ENCODE measurements around the gene FMN2. TPM values are rescaled to one million over a fixed set of nuclear protein-coding genes. Genes with fewer than 3 reads are reported as not detected.

Gene FMN2
- total RNA-seq, 2 experiments from 2014 or later, result not detected

- ChIA-PET POLR2A (no interaction called here), CTCF (no interaction called here)
- H3K36me3 ChIP-seq (ENCODE audit: insufficient read depth, low read length), result no peaks in the 10 kb centered on the region
- no peaks in the 10 kb centered on the region for H3K27me3 ChIP-seq (ENCODE audit: control insufficient read depth in 1 of 2, insufficient read depth in 2 of 2, low read length in 2 of 2)
- H3K27ac Mint-ChIP-seq, result no peak overlapping the region
- H3K36me3 Mint-ChIP-seq (ENCODE audit: low read depth), result no peaks in the 10 kb centered on the region
- H3K4me1 Mint-ChIP-seq (ENCODE audit: low read depth), result no peaks in the 10 kb centered on the region
- H3K27ac ChIP-seq (ENCODE audit: low read depth in 1 of 2, low read length in 2 of 2), result no peak overlapping the region
- DNase-seq (no peak), ATAC-seq (ENCODE audit: poor library complexity) (no peak)
- intact Hi-C loops (cut with DNase I, micrococcal nuclease), result no loop called here
- H3K9me3 ChIP-seq (ENCODE audit: control insufficient read depth in 1 of 2, insufficient read depth in 1 of 2, low read length in 2 of 2), result no peaks in the 10 kb centered on the region
- peaks cover 9% of the 10 kb centered on the region for H3K9me3 Mint-ChIP-seq
- H3K4me3 Mint-ChIP-seq, result no peak overlapping the region
- H3K27me3 Mint-ChIP-seq, result no peaks in the 10 kb centered on the region
- H3K4me1 ChIP-seq (ENCODE audit: insufficient read depth, low read length), result no peaks in the 10 kb centered on the region
- no peak overlapping the region for H3K4me3 ChIP-seq (ENCODE audit: low read length)
- TF ChIP-seq, protein P1, sequence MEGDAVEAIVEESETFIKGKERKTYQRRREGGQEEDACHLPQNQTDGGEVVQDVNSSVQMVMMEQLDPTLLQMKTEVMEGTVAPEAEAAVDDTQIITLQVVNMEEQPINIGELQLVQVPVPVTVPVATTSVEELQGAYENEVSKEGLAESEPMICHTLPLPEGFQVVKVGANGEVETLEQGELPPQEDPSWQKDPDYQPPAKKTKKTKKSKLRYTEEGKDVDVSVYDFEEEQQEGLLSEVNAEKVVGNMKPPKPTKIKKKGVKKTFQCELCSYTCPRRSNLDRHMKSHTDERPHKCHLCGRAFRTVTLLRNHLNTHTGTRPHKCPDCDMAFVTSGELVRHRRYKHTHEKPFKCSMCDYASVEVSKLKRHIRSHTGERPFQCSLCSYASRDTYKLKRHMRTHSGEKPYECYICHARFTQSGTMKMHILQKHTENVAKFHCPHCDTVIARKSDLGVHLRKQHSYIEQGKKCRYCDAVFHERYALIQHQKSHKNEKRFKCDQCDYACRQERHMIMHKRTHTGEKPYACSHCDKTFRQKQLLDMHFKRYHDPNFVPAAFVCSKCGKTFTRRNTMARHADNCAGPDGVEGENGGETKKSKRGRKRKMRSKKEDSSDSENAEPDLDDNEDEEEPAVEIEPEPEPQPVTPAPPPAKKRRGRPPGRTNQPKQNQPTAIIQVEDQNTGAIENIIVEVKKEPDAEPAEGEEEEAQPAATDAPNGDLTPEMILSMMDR (IDR thresholded peaks at IDR 0.05), result no peak
Observed at GRCh38 chr1:240350910-240351331, 259.2 kb downstream of the FMN2 start.

GRCh38 chr1:240351690-240352089, 260.0 kb downstream of the FMN2 start:
- no peaks in the 10 kb centered on the region for H3K36me3 ChIP-seq (ENCODE audit: insufficient read depth, low read length)
- no peaks in the 10 kb centered on the region for H3K4me1 ChIP-seq (ENCODE audit: insufficient read depth, low read length)
- TF ChIP-seq, protein P1 (IDR thresholded peaks at IDR 0.05), result no peak
- Mint-ChIP-seq H3K27me3 (no peaks in the 10 kb centered on the region), H3K4me3 (no peak overlapping the region), H3K27ac (no peak overlapping the region), H3K36me3 (ENCODE audit: low read depth) (no peaks in the 10 kb centered on the region), H3K9me3 (peaks cover 9% of the 10 kb centered on the region), H3K4me1 (ENCODE audit: low read depth) (no peaks in the 10 kb centered on the region)
- H3K9me3 ChIP-seq (ENCODE audit: control insufficient read depth in 1 of 2, insufficient read depth in 1 of 2, low read length in 2 of 2), result no peaks in the 10 kb centered on the region
- intact Hi-C loops (cut with DNase I, micrococcal nuclease), result no loop called here
- ATAC-seq (ENCODE audit: poor library complexity), result no peak
- DNase-seq, result no peak
- ChIA-PET CTCF (no interaction called here), POLR2A (no interaction called here)
- H3K27me3 ChIP-seq (ENCODE audit: control insufficient read depth in 1 of 2, insufficient read depth in 2 of 2, low read length in 2 of 2), result no peaks in the 10 kb centered on the region
- no peak overlapping the region for H3K4me3 ChIP-seq (ENCODE audit: low read length)
- no peak overlapping the region for H3K27ac ChIP-seq (ENCODE audit: low read depth in 1 of 2, low read length in 2 of 2)

GRCh38 chr1:240352769-240353168, 261.1 kb downstream of the FMN2 start:
- no peaks in the 10 kb centered on the region for H3K36me3 Mint-ChIP-seq (ENCODE audit: low read depth)
- Histone ChIP-seq H3K27me3 (ENCODE audit: control insufficient read depth in 1 of 2, insufficient read depth in 2 of 2, low read length in 2 of 2) (no peaks in the 10 kb centered on the region), H3K4me3 (ENCODE audit: low read length) (no peak overlapping the region), H3K36me3 (ENCODE audit: insufficient read depth, low read length) (no peaks in the 10 kb centered on the region), H3K4me1 (ENCODE audit: insufficient read depth, low read length) (no peaks in the 10 kb centered on the region), H3K27ac (ENCODE audit: low read depth in 1 of 2, low read length in 2 of 2) (no peak overlapping the region), H3K9me3 (ENCODE audit: control insufficient read depth in 1 of 2, insufficient read depth in 1 of 2, low read length in 2 of 2) (peaks cover 0 to 3% of the 10 kb centered on the region in 2 experiments)
- ChIA-PET POLR2A (no interaction called here), CTCF (no interaction called here)
- intact Hi-C loops (cut with DNase I, micrococcal nuclease), result no loop called here
- peaks cover 9% of the 10 kb centered on the region for H3K9me3 Mint-ChIP-seq
- ATAC-seq (ENCODE audit: poor library complexity) (no peak), DNase-seq (no peak)
- no peak overlapping the region for H3K4me3 Mint-ChIP-seq
- H3K4me1 Mint-ChIP-seq (ENCODE audit: low read depth), result no peaks in the 10 kb centered on the region
- H3K27ac Mint-ChIP-seq, result no peak overlapping the region
- H3K27me3 Mint-ChIP-seq, result no peaks in the 10 kb centered on the region
- TF ChIP-seq, protein P1 (IDR thresholded peaks at IDR 0.05), result no peak
